ENCODE measurements around the gene HID1.

HID1 gene

DNA sequence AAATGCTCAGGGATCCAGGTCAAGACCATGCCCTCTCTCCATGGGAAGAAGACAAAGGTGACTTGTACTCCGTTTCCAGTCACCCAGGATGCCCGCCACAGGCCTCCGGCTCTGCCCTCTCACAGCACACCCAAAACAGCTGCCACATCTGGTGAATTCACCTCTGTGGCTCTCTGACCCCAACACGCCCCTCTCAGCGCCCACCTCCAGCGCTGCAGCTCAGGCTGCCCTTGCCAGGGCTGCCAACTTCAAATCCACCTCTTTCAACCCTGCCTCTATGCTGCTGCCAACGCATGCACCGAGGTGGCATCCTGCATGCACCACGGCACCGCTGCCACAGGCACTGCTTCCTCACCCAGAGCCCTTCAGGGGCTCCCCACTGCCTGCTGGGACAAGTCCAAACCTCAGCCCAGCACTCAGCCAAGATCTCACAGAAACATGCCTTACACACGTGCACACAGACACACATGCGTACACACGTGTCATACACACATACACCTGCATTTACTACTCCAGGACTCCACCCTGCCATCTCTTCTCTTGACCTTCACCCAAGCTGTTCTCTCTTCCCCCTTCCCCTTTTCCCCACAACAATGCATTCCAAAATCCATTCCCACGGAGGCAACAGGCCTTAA lies 7.5 kb downstream of the HID1 start:
- DNase-seq, result no peak

DNA sequence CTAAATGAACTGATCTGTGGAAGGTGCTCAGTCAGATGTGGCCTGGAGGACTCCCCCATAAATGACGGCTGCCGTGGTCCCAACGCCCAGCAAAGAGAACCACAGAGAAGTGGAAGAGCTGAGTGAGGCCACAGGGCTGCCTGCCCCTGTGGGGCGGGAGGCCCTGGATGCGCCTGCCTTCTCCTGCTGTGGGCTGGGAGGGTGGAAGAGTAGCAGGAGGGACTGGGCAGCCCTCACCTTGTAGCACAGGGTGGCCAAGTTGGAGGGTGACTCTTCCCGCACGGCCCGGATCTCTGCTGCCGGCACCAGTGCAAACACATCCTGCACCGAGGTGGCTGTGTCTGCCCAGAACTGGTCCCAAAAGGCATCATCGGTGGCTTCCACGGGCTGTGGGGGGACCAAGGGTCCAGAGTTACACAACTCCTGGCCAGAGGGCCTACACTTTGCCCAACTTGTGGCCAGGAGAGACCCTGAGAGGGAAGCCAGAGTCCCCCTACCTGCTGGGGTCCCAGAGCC lies 8.3 kb downstream of the HID1 start:
- DNase-seq, result no peak

GRCh38 chr17:74963656-74964055 lies 8.9 kb downstream of the HID1 start:
- no peak for DNase-seq

DNA sequence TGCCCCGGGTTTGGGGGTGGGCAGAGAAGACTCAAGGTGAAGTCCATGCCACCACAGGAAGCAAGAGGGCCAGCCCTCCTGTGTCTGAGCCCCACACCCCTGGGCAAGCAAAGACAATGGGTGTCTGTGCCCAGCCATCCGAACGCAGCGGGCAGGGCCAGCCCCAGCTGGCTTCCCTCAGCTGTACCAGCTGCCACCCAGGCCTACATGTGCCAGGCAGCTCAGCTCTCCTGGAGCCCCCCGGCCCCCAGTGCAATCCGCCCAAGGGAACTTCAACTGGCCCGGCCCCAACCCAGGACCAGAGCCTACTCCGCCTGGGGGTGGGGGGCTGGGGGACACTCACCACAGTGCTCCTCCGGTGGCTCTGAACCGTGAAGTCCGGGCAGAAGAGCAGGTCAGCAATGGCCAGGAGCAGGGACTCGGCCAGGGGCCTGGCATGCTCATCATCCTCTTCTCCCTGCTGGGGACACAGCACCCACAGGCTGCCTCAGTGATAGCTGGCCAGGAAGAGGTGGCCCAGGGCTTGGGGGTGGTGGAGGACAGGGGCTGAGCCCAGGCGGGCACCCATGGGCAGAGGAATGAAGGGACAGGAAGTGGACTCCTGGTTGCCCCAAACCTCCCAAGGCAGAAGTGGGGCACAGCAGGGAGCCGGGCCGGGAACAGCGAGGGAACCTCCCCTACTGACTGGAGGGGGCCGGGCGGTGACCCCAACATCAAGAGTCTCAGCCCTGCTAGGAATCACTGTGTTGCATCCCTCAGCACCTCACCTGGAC lies 9.8 kb downstream of the HID1 start:
- no peak for DNase-seq

GRCh38 chr17:74961657-74962350 lies 10.8 kb downstream of the HID1 start:
- DNase-seq, result peak; percentile 64

DNA sequence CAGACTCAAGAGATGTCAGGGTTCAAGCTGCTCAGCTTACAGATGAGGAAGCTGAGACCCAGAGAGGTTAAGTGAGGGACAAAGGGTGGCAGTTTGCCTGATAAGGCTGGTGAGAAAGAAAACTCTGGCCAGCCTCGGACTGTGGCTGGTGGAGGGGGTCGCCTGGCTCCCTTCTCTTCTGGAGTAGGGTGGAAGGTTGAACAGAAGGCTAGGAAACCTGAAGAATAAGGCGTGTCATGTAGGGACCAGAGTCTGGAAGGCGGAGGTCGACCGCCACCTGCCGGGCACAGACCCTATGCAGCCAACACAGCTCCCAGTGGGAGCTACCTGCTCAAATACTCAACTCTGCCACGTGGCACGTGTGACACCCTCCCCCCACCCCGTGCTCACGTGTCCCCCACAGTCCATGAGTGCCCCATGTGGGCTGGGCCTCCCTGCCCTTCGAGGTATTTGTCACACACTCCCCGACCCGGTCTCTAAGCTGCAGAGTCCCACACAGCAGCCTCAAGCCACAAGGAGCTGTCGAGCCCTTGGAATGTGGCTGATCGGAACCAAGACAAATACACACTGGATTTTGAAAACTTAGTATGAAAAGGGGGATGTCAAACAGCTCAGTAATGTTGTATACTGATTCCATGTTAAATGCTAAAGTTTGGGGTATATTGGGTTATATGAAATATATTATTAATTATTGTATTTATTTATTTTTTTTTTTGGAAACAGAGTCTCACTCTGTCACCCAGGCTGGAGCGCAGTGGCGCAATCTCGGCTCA lies 11.8 kb downstream of the HID1 start:
- peak; percentile 67 for DNase-seq

DNA sequence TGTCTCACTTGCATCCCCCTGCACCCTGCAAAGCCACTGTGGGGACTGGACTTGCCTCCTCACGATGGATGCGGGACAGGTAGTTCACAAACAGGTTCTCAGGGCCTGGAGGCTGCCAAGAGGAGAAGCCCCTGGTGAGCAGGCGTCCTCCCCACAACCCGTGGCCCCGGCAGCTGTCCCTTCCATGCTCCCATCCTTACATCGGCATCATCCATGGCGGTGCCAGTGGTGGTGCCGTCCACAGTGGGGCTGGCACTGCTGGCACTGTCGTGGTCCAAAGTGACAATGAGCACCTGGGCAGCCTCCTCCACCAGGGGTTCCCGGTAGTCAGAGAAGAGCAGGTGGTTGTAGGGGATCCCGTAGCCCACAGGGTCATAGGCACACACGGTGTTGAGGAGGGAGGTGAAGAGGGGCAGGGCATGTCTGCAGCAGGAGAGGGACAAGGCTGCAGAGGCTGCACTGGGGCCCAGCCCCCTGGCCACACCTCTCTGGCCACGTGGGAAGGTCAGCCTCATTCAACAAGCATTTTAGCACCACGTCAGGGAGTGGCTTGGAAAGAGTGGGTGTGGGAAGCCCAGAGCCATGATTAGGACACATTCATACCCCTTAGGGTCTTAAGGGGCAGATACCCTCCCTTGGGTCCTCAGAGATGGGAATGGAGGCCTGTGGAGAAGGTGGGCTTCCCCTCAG lies 12.6 kb downstream of the HID1 start:
- no peak for DNase-seq

- peak; percentile 23 for DNase-seq
Measured at GRCh38 chr17:74957935-74958740, 14.4 kb downstream of the HID1 start.

DNA sequence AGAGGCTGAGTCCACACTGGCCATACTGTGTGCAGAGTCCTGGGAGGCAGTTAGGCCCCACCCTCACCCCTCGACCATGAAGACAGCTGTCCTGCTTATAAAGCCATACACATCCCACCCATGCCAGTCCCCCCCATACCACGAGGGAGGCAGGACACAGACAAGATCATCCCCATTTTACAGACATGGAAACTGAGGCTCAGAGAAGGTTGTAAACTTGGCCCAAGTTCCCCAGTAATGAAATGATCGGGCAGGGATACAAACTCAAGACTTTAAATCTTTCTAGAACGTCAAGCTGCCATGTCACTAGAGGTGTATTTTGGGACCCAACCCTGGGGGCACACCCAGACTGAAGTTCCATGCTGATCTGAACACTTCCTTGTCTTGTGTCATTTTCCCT lies 16.5 kb downstream of the HID1 start:
- DNase-seq, result no peak

DNA sequence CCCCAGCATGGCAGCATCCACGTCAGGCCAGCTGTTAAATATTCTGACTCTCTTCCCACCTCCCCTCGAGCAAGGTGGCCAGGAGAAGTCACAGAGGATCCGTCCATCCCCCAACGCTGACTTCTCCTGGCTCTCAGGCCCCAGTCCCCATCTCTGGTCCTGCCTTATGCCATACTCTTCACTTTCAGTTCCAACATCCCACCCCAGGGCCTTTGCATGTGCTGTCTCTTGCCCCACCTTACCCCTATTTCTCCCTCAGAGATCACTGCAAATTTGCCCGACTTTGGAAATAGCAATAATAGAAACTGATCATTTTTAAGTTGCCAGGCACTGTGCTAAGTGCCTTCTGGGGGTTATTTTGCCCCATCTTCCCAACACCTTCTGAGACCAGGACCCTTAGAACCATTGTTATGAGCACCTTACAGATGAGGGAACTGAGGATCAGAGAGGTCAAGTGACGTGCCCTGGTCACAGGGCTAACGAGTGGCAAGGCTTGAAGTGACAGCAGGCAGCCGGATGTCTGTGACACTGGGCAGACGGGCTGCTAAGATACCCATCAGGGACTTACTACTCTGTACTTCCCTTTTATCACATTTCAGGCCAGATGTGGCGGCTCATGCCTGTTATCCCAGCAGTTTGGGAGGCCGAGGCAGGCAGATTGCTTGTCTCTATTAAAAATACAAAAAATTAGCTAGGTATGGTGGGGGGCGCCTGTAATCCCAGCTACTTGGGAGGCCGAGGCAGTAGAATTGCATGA lies 17.7 kb downstream of the HID1 start:
- peak; percentile 64 for DNase-seq

- no peak for DNase-seq
Measured at GRCh38 chr17:74954115-74954514, 18.4 kb downstream of the HID1 start.

GRCh38 chr17:74953134-74953687 lies 19.3 kb downstream of the HID1 start:
- no peak for DNase-seq

DNA sequence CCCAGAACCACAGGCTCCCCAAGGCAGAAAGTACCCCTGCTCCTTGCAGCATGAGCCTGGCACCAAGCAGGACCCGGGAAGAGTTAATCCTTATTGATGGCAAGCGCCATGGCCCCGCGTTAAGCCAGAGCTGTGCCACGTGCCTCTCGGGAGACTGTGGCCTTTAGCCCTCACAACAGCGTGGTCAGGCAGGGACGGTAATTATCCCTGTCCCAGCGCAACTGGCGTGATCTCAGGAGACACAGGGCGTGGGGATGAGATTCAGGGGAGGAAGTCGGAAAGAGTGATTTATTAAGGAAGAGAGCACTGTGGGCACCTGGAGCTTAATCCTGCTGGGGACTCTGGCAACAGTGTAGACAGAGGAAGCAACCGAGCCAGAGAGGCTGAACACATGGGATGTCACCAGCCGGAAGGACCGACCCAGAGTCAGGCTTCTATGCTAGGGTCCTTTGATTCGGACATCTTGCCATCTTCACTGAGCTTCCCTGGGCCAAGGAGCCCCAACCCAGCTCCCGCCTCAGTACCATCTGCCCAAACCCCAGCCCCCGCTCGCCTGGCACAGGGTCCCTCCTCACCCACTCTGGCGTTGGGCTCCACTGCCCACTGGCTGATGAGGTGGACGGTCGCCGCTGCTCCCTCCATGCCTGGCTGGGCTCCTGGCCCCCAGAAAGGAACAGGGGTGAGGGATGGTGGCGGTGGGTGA lies 20.0 kb downstream of the HID1 start:
- DNase-seq, result no peak

GRCh38 chr17:74951680-74952421 lies 20.7 kb downstream of the HID1 start:
- no peak for DNase-seq

- DNase-seq, result no peak
Measured at GRCh38 chr17:74951065-74951464, 21.5 kb downstream of the HID1 start.

GRCh38 chr17:74950207-74950606 lies 22.4 kb downstream of the HID1 start:
- no peak for DNase-seq

DNA sequence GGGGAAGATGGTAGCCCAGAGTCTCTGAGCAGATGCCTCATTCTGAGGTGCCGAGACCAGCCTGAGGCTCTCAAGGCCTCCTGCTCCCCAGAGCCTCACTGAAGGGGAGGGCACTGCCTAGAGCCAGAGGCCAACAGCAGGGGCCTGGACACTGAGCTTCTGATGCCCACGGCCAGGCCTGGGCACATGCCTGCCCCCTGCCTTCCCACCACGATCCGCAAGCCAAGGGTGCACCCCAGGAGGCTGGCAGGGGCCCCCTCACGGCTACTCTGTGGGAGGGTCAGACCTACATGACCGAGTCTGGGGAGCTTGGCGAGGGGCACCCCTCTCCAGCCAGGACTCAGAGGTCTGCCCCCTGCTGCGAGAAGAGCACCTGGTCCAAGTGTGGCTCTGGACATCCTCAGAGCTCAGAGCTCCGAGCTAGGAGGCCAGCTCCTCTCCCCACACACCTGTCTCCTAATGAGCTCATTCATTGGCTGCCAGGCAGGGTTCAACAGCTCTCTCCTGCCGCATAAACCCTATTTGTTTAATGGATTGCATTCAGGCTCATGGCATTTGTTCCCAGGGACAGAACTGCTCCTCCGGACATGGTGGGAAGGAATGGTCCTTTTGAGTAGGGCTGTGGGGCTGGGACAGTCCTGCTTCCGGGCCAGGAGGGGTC lies 23.0 kb downstream of the HID1 start:
- DNase-seq, result no peak

DNA sequence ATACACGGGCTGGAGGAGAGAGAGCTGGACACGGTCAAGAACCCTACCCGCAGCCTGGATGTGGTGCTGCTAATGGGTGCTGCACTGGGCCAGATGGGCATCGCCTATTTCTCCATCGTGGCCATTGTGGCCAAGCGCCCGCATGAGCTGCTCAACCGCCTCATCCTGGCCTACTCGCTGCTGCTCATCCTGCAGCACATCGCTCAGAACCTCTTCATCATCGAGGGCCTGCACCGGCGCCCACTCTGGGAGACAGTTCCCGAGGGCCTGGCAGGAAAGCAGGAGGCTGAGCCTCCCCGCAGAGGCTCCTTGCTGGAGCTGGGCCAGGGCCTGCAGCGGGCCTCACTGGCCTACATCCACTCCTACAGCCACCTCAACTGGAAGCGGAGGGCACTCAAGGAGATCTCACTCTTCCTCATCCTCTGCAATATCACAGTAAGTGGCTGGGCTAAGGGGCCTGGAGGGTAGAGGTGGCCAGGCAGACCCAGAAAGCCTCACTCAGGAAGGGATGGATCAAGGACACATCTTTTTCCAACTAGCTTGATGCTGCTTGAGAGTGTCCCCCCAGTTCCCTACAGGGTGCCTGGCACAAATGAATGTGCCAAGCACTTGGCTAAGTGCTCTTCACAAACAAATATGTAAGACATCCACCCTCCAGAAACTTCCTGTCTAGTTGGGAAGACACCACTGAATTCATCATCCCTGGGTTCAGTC lies 25.4 kb downstream of the HID1 start:
- DNase-seq, result no peak

Data from MV-4-11 (cell line).